Naive thymus-derived CD4-positive, alpha-beta T cell (primary cell): Measurements from ENCODE around the gene HBG2. TPM values are rescaled to one million over a fixed set of nuclear protein-coding genes. Genes with fewer than 3 reads are reported as not detected.

Source experiments
- ATAC-seq: fragments of 150-1000 bp; cut with Tn5 transposase; 2 replicates; pipeline ENCODE4 v1.10.0; 2021; ENCODE audit warnings: mild to moderate bottlenecking, moderate library complexity
- CTCF ChIA-PET: fragments of 350-600 bp; sonication (Branson Sonifier 250); formaldehyde crosslinking; loops from one replicate; lab custom pipeline; 2021; ENCODE audit warnings: antibody characterized with exemption; lab: Charles Lee
- POLR2A ChIA-PET: fragments of 350-600 bp; sonication (Branson Sonifier 250); formaldehyde crosslinking; loops from one replicate; lab custom pipeline; 2021; ENCODE audit warnings: antibody characterized with exemption, inconsistent platforms; lab: Charles Lee
- DNase-seq, 9 donors: peaks; one replicate each; pipeline versions ENCODE4 v3.0.0 to v3.0.0-alpha.2; 2020 to 2022; ENCODE audit warnings: mixed read lengths in 1 of 9
- H3K27ac ChIP-seq: one replicate; pipeline ENCODE4 v1.7.0; 2013; ENCODE audit warnings: mild to moderate bottlenecking, low read depth, low read length, moderate library complexity
- H3K27me3 ChIP-seq, 2 donors: one replicate each; pipeline ENCODE4 v1.7.0; 2013; ENCODE audit warnings: low read length in 2 of 2, mild to moderate bottlenecking in 2 of 2, moderate library complexity in 2 of 2; ENCODE audit not compliant: control insufficient read depth in 2 of 2, insufficient read depth in 2 of 2
- H3K36me3 ChIP-seq, 3 experiments: 1 replicate in 2 of 3; 2 replicates in 1 of 3; pipeline ENCODE4 v1.7.0; 2013; ENCODE audit warnings: low read length in 3 of 3, mild to moderate bottlenecking in 3 of 3, moderate library complexity in 1 of 3; ENCODE audit not compliant: insufficient read depth in 3 of 3, control insufficient read depth in 2 of 3
- H3K4me1 ChIP-seq, 2 donors: one replicate each; pipeline ENCODE4 v1.7.0; 2013; ENCODE audit warnings: low read length in 2 of 2, mild to moderate bottlenecking in 2 of 2, moderate library complexity in 1 of 2; ENCODE audit not compliant: control insufficient read depth in 2 of 2, insufficient read depth in 2 of 2
- H3K4me3 ChIP-seq: 2 replicates; pipeline ENCODE4 v1.7.0; 2013; ENCODE audit warnings: mild to moderate bottlenecking, low read length
- H3K9me3 ChIP-seq, 3 experiments: 1 replicate in 2 of 3; 2 replicates in 1 of 3; pipeline ENCODE4 v1.7.0; 2013; ENCODE audit warnings: low read length in 3 of 3; ENCODE audit not compliant: control insufficient read depth in 2 of 3
- H3K27ac Mint-ChIP-seq, 9 donors: one replicate each; pipeline ENCODE4 v1.8.0; 2020 to 2022; ENCODE audit warnings: mixed read lengths in 9 of 9, mild to moderate bottlenecking in 8 of 9, moderate library complexity in 5 of 9, inconsistent platforms in 2 of 9
- H3K27me3 Mint-ChIP-seq, 5 donors: one replicate each; pipeline ENCODE4 v1.8.0; 2021 to 2022; ENCODE audit warnings: mixed read lengths in 5 of 5, mild to moderate bottlenecking in 1 of 5
- H3K36me3 Mint-ChIP-seq, 5 donors: one replicate each; pipeline ENCODE4 v1.8.0; 2020 to 2022; ENCODE audit warnings: mixed read lengths in 5 of 5, mild to moderate bottlenecking in 3 of 5, inconsistent platforms in 1 of 5
- H3K4me1 Mint-ChIP-seq, 7 donors: one replicate each; pipeline ENCODE4 v1.8.0; 2020 to 2022; ENCODE audit warnings: mixed read lengths in 7 of 7, mild to moderate bottlenecking in 3 of 7, inconsistent platforms in 1 of 7
- H3K4me3 Mint-ChIP-seq, 10 donors: one replicate each; pipeline ENCODE4 v1.8.0; 2020 to 2022; ENCODE audit warnings: mild to moderate bottlenecking in 10 of 10, mixed read lengths in 10 of 10, moderate library complexity in 6 of 10, inconsistent platforms in 2 of 10
- H3K9me3 Mint-ChIP-seq, 11 donors: one replicate each; pipeline ENCODE4 v1.8.0; 2020 to 2022; ENCODE audit warnings: mixed read lengths in 11 of 11, mild to moderate bottlenecking in 4 of 11, inconsistent platforms in 1 of 11, moderate library complexity in 1 of 11
- intact Hi-C, 2 donors: fragments of 100-400 bp; cut with micrococcal nuclease; formaldehyde crosslinking; loops; one replicate each; pipeline ENCODE4 v1.15.1; 2023
- polyA plus RNA-seq, 2 donors: library from polyadenylated mRNA; unstranded; fragments of 300-500 nt; fragmentation: Illumina TruSeq; gene quantifications; one replicate each; pipeline ENCODE4 v1.2.3, GENCODE V29; 2021
- total RNA-seq, 6 experiments: library from RNA in 5 of 6; stranded (reverse) in 5 of 6; gene quantifications; 1 replicate in 5 of 6; 2 replicates in 1 of 6; pipeline ENCODE4 v1.2.3 and lab custom pipeline; 2021 to 2026

HBG2 gene
- total and polyA plus RNA-seq, 7 experiments from 2014 or later = not detected

DNA sequence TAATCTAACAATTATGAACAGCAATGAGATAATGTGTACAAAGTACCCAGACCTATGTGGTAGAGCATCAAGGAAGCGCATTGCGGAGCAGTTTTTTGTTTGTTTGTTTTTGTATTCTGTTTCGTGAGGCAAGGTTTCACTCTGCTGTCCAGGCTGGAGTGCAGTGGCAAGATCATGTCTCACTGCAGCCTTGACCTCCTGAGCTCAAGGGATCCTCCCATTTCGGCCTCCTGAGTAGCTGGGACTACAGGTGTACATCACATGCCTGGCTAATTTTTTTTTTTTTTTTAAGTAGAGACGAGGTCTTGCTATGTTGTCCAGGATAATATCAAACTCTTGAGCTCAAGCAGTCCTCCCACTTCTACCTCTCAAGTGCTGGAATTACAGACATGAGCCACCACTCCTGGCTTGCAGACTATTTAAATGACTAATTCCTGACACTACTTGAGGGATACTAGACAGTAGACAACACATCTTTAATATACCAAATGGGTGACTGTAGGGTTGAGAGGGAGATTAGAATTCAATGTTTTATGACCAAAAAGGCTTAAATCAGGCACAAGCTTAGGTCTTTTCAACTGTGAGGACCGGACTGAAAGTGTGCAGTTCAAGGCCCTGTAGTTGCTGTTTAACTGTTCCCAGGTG is 34.4 kb upstream of the HBG2 start:
- CTCF ChIA-PET = no interaction called here

GRCh38 chr11:5288108-5288905 is 33.7 kb upstream of the HBG2 start:
- no peaks in the 10 kb centered on the region for H3K4me1 ChIP-seq
- no peaks in the 10 kb centered on the region for H3K36me3 ChIP-seq
- no peaks in the 10 kb centered on the region for H3K27me3 ChIP-seq
- Mint-ChIP-seq H3K27me3 (peaks cover 0 to 5% (median 0%) of the 10 kb centered on the region in 5 donors), H3K9me3 (peaks cover 0 to 1% (median 0%) of the 10 kb centered on the region in 11 donors), H3K36me3 (no peaks in the 10 kb centered on the region), H3K4me3 (no peak overlapping the region), H3K27ac (no peak overlapping the region), H3K4me1 (no peaks in the 10 kb centered on the region)
- intact Hi-C loops = no loop called here
- ChIA-PET POLR2A (no interaction called here), CTCF (no interaction called here)
- no peak overlapping the region for H3K4me3 ChIP-seq
- no peak for ATAC-seq
- H3K9me3 ChIP-seq = no peaks in the 10 kb centered on the region
- no peak for DNase-seq
- H3K27ac ChIP-seq = no peak overlapping the region

More for the DNA sequence above, 34.4 kb upstream of the HBG2 start:
- no peaks in the 10 kb centered on the region for H3K27me3 ChIP-seq
- ATAC-seq = no peak
- Mint-ChIP-seq H3K27me3 (peaks cover 0 to 5% (median 0%) of the 10 kb centered on the region in 5 donors), H3K27ac (no peak overlapping the region), H3K36me3 (no peaks in the 10 kb centered on the region), H3K4me3 (no peak overlapping the region), H3K9me3 (peaks cover 0 to 2% (median 0%) of the 10 kb centered on the region in 11 donors), H3K4me1 (no peaks in the 10 kb centered on the region)
- POLR2A ChIA-PET = no interaction called here
- H3K4me3 ChIP-seq = no peak overlapping the region
- no peaks in the 10 kb centered on the region for H3K9me3 ChIP-seq
- H3K27ac ChIP-seq = no peak overlapping the region
- no peaks in the 10 kb centered on the region for H3K36me3 ChIP-seq
- DNase-seq = no peak
- intact Hi-C loops = no loop called here
- no peaks in the 10 kb centered on the region for H3K4me1 ChIP-seq

GRCh38 chr11:5286901-5287300 is 32.3 kb upstream of the HBG2 start:
- H3K36me3 ChIP-seq = no peaks in the 10 kb centered on the region
- intact Hi-C loops = no loop called here
- H3K27me3 Mint-ChIP-seq = peaks cover 0 to 7% (median 0%) of the 10 kb centered on the region in 5 donors
- no peaks in the 10 kb centered on the region for H3K9me3 Mint-ChIP-seq
- ChIA-PET CTCF (no interaction called here), POLR2A (no interaction called here)
- H3K27ac Mint-ChIP-seq = no peak overlapping the region
- H3K36me3 Mint-ChIP-seq = no peaks in the 10 kb centered on the region
- ATAC-seq (no peak), DNase-seq (no peak)
- no peaks in the 10 kb centered on the region for H3K4me1 Mint-ChIP-seq
- H3K4me1 ChIP-seq = no peaks in the 10 kb centered on the region
- no peaks in the 10 kb centered on the region for H3K27me3 ChIP-seq
- no peak overlapping the region for H3K27ac ChIP-seq
- H3K4me3 ChIP-seq = no peak overlapping the region
- H3K9me3 ChIP-seq = no peaks in the 10 kb centered on the region
- no peak overlapping the region for H3K4me3 Mint-ChIP-seq

DNA sequence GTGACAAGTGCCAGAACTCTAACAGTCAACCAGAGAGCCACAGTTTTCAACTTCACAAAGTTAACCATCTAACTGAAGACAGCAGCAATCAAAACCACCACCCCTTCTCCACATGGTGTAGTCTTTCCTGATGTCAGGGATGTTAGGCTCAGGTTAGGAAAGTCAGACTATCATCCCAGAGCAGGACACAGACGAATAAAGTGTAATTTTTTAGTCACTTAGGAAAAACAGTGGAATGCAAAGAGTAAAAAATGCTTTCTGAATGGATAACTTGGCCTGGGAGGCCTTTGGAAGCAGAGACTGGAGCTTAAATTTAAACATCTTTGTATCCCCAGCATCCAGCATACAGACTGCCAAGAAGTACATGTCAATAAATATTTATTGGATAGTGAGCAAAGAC is 31.8 kb upstream of the HBG2 start:
- Mint-ChIP-seq H3K27ac (no peak overlapping the region), H3K27me3 (peaks cover 0 to 7% (median 0%) of the 10 kb centered on the region in 5 donors), H3K4me1 (no peaks in the 10 kb centered on the region), H3K4me3 (no peak overlapping the region), H3K36me3 (no peaks in the 10 kb centered on the region), H3K9me3 (no peaks in the 10 kb centered on the region)
- ChIA-PET POLR2A (no interaction called here), CTCF (no interaction called here)
- ATAC-seq (no peak), DNase-seq (no peak)
- Histone ChIP-seq H3K4me1 (no peaks in the 10 kb centered on the region), H3K27ac (no peak overlapping the region), H3K4me3 (no peak overlapping the region), H3K27me3 (no peaks in the 10 kb centered on the region), H3K9me3 (no peaks in the 10 kb centered on the region), H3K36me3 (no peaks in the 10 kb centered on the region)
- intact Hi-C loops = no loop called here

DNA sequence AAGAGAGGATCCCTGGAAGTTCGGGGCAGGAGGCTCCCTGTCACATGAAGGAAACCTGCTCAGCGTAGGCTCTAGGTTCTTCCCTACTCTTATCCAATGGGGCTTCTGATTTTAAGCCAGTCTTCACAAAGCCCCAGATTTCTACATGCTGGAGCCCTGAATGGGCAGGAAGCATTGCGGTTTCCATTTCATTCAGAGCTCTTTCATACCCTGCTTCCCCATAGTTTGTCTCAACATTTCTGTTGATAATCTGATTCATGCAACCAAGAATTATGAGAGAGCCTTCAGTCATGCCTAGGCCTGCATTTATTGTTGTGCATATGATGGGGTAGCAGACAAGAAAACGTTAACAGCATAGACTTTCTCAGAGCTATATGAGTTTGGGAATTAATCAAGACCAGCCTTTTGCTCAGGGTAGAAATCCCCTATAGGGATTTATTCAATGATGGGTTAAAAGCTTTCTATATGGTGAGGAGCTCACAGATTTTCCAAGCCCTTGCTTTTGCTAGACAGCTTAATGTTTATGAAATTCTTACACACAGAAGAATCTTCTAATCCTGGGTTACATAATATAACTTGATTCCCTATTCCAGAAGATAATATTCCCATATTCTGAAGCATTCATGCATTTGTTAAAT is 31.2 kb upstream of the HBG2 start:
- Histone ChIP-seq H3K27ac (no peak overlapping the region), H3K4me3 (no peak overlapping the region), H3K4me1 (no peaks in the 10 kb centered on the region), H3K9me3 (no peaks in the 10 kb centered on the region), H3K36me3 (no peaks in the 10 kb centered on the region), H3K27me3 (no peaks in the 10 kb centered on the region)
- Mint-ChIP-seq H3K4me1 (no peaks in the 10 kb centered on the region), H3K4me3 (no peak overlapping the region), H3K9me3 (no peaks in the 10 kb centered on the region), H3K27ac (no peak overlapping the region), H3K27me3 (peaks cover 0 to 7% (median 0%) of the 10 kb centered on the region in 5 donors), H3K36me3 (no peaks in the 10 kb centered on the region)
- ATAC-seq = no peak
- CTCF ChIA-PET = no interaction called here
- no peak for DNase-seq
- POLR2A ChIA-PET = no interaction called here
- intact Hi-C loops = no loop called here

DNA sequence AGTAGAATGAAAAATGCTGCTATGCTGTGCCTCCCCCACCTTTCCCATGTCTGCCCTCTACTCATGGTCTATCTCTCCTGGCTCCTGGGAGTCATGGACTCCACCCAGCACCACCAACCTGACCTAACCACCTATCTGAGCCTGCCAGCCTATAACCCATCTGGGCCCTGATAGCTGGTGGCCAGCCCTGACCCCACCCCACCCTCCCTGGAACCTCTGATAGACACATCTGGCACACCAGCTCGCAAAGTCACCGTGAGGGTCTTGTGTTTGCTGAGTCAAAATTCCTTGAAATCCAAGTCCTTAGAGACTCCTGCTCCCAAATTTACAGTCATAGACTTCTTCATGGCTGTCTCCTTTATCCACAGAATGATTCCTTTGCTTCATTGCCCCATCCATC is 30.1 kb upstream of the HBG2 start:
- ChIA-PET CTCF (no interaction called here), POLR2A (no interaction called here)
- no peaks in the 10 kb centered on the region for H3K9me3 ChIP-seq
- H3K36me3 ChIP-seq = no peaks in the 10 kb centered on the region
- Mint-ChIP-seq H3K36me3 (no peaks in the 10 kb centered on the region), H3K4me1 (peaks cover 0 to 3% (median 0%) of the 10 kb centered on the region in 7 donors), H3K27me3 (peaks cover 0 to 7% (median 0%) of the 10 kb centered on the region in 5 donors), H3K27ac (no peak overlapping the region), H3K9me3 (no peaks in the 10 kb centered on the region), H3K4me3 (no peak overlapping the region)
- no peak overlapping the region for H3K4me3 ChIP-seq
- no peaks in the 10 kb centered on the region for H3K4me1 ChIP-seq
- DNase-seq = no peak
- intact Hi-C loops = no loop called here
- H3K27me3 ChIP-seq = no peaks in the 10 kb centered on the region
- ATAC-seq = no peak
- H3K27ac ChIP-seq = no peak overlapping the region
